Tibial nerve (tissue), 3 donors: Measurements from ENCODE around the gene CD1B.

ENCODE experiments used
- POLR2A ChIP-seq, 2 donors: fragments of 450-650 bp; IDR thresholded peaks; one replicate each; pipeline ENCODE4 v1.6.1; 2017; ENCODE audit warnings: antibody characterized with exemption in 2 of 2, mild to moderate bottlenecking in 2 of 2, moderate library complexity in 2 of 2
- TF ChIP-seq, protein P1 (sequence below), 5 experiments: fragments of 200-600 bp in 3 of 5; fragments of 450-650 bp in 2 of 5; sonication (generic) in 3 of 5; IDR thresholded peaks; one replicate each; pipeline ENCODE4 v1.5.1; 2016 to 2019; ENCODE audit warnings: antibody characterized with exemption in 5 of 5, mild to moderate bottlenecking in 3 of 5, moderate library complexity in 2 of 5

DNA sequence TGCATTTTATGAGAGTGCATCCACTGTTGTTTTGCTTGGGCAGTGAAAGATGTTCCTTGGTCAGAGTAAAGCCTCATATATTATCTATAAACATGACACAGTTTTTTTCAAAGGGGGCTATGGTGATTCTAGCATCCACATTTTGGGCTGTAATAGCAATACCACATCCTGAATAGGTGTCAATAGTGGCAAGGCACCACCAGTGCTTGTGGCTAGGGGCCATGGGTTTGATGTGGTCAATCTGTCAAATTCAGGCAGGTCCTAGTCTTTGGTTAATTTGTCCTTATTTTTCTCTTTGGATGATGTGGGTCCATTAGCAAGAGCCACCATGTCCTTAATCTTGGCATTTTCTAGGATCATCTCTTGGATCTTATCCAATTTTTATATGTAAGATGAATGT is 35.5 kb upstream of the CD1B start:
- no peak for TF ChIP-seq POLR2A (IDR thresholded peaks at IDR 0.05)
- TF ChIP-seq, protein P1, sequence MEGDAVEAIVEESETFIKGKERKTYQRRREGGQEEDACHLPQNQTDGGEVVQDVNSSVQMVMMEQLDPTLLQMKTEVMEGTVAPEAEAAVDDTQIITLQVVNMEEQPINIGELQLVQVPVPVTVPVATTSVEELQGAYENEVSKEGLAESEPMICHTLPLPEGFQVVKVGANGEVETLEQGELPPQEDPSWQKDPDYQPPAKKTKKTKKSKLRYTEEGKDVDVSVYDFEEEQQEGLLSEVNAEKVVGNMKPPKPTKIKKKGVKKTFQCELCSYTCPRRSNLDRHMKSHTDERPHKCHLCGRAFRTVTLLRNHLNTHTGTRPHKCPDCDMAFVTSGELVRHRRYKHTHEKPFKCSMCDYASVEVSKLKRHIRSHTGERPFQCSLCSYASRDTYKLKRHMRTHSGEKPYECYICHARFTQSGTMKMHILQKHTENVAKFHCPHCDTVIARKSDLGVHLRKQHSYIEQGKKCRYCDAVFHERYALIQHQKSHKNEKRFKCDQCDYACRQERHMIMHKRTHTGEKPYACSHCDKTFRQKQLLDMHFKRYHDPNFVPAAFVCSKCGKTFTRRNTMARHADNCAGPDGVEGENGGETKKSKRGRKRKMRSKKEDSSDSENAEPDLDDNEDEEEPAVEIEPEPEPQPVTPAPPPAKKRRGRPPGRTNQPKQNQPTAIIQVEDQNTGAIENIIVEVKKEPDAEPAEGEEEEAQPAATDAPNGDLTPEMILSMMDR (IDR thresholded peaks at IDR 0.05), result no peak
